Lung microvascular endothelial cell (primary cell): Measurements from ENCODE around the gene OLFML2B. TPM values are rescaled to one million over a fixed set of nuclear protein-coding genes. Genes with fewer than 3 reads are reported as not detected.
"Not testable (repeated sequence)": the region's sequence is repeated elsewhere in the genome, so short reads cannot be mapped to it uniquely, and the experiment has no call there.

Source experiments
- DNase-seq, 2 donors: peaks; one replicate each; pipeline versions ENCODE4 v3.0.0 to v3.0.0-alpha.2; 2010; ENCODE audit warnings: low read depth in 2 of 2
- total RNA-seq: library from RNA; depleted of rRNA; stranded (reverse); fragments of >200 nt; gene quantifications from 2 replicates; pipeline ENCODE4 v1.2.1, GENCODE V29; 2014

OLFML2B gene
- total RNA-seq, 1 donor from 2014 or later = not detected

- peak; percentile 58 to 75 for DNase-seq
Observed at GRCh38 chr1:162035241-162035640, 11.6 kb upstream of the OLFML2B start.

GRCh38 chr1:162033428-162033827 lies 9.8 kb upstream of the OLFML2B start:
- no peak for DNase-seq

- no peak for DNase-seq
Observed at GRCh38 chr1:162030759-162031280, 7.2 kb upstream of the OLFML2B start.

GRCh38 chr1:162029157-162029556 lies 5.5 kb upstream of the OLFML2B start:
- peak; percentile 17 to 57 for DNase-seq

GRCh38 chr1:162028726-162029125 lies 5.1 kb upstream of the OLFML2B start:
- peak; percentile 44 to 66 for DNase-seq

GRCh38 chr1:162026881-162027280 lies 3.2 kb upstream of the OLFML2B start:
- no peak for DNase-seq

- DNase-seq = no peak
Observed at GRCh38 chr1:162025541-162025940, 1.9 kb upstream of the OLFML2B start.

GRCh38 chr1:162023181-162023546 lies 505 bp downstream of the OLFML2B start:
- no peak for DNase-seq

- no peak for DNase-seq
Observed at GRCh38 chr1:162022626-162023025, 1.0 kb downstream of the OLFML2B start.

GRCh38 chr1:162021124-162021523 lies 2.5 kb downstream of the OLFML2B start:
- DNase-seq = no peak

GRCh38 chr1:162020150-162020549 lies 3.5 kb downstream of the OLFML2B start:
- DNase-seq = no peak

- DNase-seq = no peak
Observed at GRCh38 chr1:162019446-162019845, 4.2 kb downstream of the OLFML2B start.

- peak; percentile 16 to 66 for DNase-seq
Observed at GRCh38 chr1:162019006-162019405, 4.7 kb downstream of the OLFML2B start.

- no peak for DNase-seq
Observed at GRCh38 chr1:162018418-162018817, 5.3 kb downstream of the OLFML2B start.

- not testable (repeated sequence) for DNase-seq
Observed at GRCh38 chr1:162017791-162018190, 5.9 kb downstream of the OLFML2B start.

GRCh38 chr1:162016631-162017030 lies 7.0 kb downstream of the OLFML2B start:
- DNase-seq = no peak

- DNase-seq = no peak
Observed at GRCh38 chr1:162015196-162015595, 8.5 kb downstream of the OLFML2B start.

GRCh38 chr1:162014202-162014601 lies 9.5 kb downstream of the OLFML2B start:
- DNase-seq = no peak

- DNase-seq = no peak
Observed at GRCh38 chr1:162013289-162013688, 10.4 kb downstream of the OLFML2B start.

GRCh38 chr1:162011337-162012012 lies 12.2 kb downstream of the OLFML2B start:
- DNase-seq = no peak

- DNase-seq = no peak
Observed at GRCh38 chr1:162010175-162010506, 13.5 kb downstream of the OLFML2B start.

- DNase-seq = no peak
Observed at GRCh38 chr1:162009501-162010174, 14.0 kb downstream of the OLFML2B start.

GRCh38 chr1:162008799-162009198 lies 14.9 kb downstream of the OLFML2B start:
- no peak for DNase-seq
